H9 (cell line): Measurements from ENCODE around the gene RAB40C. TPM values are rescaled to one million over a fixed set of nuclear protein-coding genes. Genes with fewer than 3 reads are reported as not detected.

ENCODE experiments used
- DNase-seq: peaks from one replicate; pipeline ENCODE4 v3.0.0-alpha.2; 2017
- H2AFZ ChIP-seq: one replicate; pipeline ENCODE4 v1.6.1; 2013; ENCODE audit warnings: mild to moderate bottlenecking, low read length, control low read depth, moderate library complexity
- H2AK5ac ChIP-seq: 2 replicates; pipeline ENCODE4 v1.6.1; 2013; ENCODE audit warnings: low read length, control low read depth, mixed read lengths; ENCODE audit not compliant: insufficient read length
- H2BK120ac ChIP-seq: one replicate; pipeline ENCODE4 v1.6.1; 2013; ENCODE audit warnings: low read depth, mild to moderate bottlenecking, low read length, control low read depth, inconsistent platforms; ENCODE audit not compliant: poor library complexity, severe bottlenecking
- H2BK12ac ChIP-seq: 2 replicates; pipeline ENCODE4 v1.6.1; 2013; ENCODE audit warnings: low read length, control low read depth, mixed read lengths, low read depth; ENCODE audit not compliant: insufficient read length
- H2BK15ac ChIP-seq: 2 replicates; pipeline ENCODE4 v1.6.1; 2013; ENCODE audit warnings: low read depth, low read length, control low read depth
- H2BK20ac ChIP-seq: one replicate; pipeline ENCODE4 v1.6.1; 2013; ENCODE audit warnings: low read depth, mild to moderate bottlenecking, low read length, control low read depth, inconsistent platforms; ENCODE audit not compliant: poor library complexity, severe bottlenecking
- H2BK5ac ChIP-seq: 2 replicates; pipeline ENCODE4 v1.6.1; 2013; ENCODE audit warnings: low read length, control low read depth, mixed read lengths; ENCODE audit not compliant: insufficient read length
- H3K14ac ChIP-seq: 2 replicates; pipeline ENCODE4 v1.6.1; 2013; ENCODE audit warnings: low read length, control low read depth; ENCODE audit not compliant: insufficient read depth
- H3K18ac ChIP-seq: 2 replicates; pipeline ENCODE4 v1.6.1; 2013; ENCODE audit warnings: low read depth, mild to moderate bottlenecking, mixed read lengths, low read length, control low read depth; ENCODE audit not compliant: insufficient read length
- H3K23ac ChIP-seq: 2 replicates; pipeline ENCODE4 v1.6.1; 2013; ENCODE audit warnings: low read length, control low read depth, mixed read lengths, low read depth; ENCODE audit not compliant: insufficient read length
- H3K23me2 ChIP-seq: 2 replicates; pipeline ENCODE4 v1.6.1; 2013; ENCODE audit warnings: low read depth, mild to moderate bottlenecking, mixed read lengths, low read length, control low read depth; ENCODE audit not compliant: insufficient read length, poor library complexity, severe bottlenecking
- H3K27ac ChIP-seq: 2 replicates; pipeline ENCODE4 v1.5.1; 2013; ENCODE audit warnings: low read length, control low read depth, mixed read lengths, low read depth; ENCODE audit not compliant: insufficient read length
- H3K27me3 ChIP-seq: 2 replicates; pipeline ENCODE4 v1.6.1; 2013; ENCODE audit warnings: low read length, control low read depth, inconsistent platforms; ENCODE audit not compliant: insufficient read depth
- H3K4ac ChIP-seq: 2 replicates; pipeline ENCODE4 v1.6.1; 2013; ENCODE audit warnings: low read depth, mild to moderate bottlenecking, control low read depth, inconsistent platforms, low read length, moderate library complexity
- H3K4me1 ChIP-seq: 2 replicates; pipeline ENCODE4 v1.6.1; 2013; ENCODE audit warnings: low read length, control low read depth, inconsistent platforms; ENCODE audit not compliant: insufficient read depth
- H3K4me2 ChIP-seq: 2 replicates; pipeline ENCODE4 v1.6.1; 2013; ENCODE audit warnings: low read length, control low read depth, mixed read lengths; ENCODE audit not compliant: insufficient read length, insufficient read depth
- H3K56ac ChIP-seq: 2 replicates; pipeline ENCODE4 v1.6.1; 2013; ENCODE audit warnings: low read depth, mild to moderate bottlenecking, mixed read lengths, low read length, control low read depth; ENCODE audit not compliant: insufficient read length
- H3K79me1 ChIP-seq: 2 replicates; pipeline ENCODE4 v1.6.1; 2013; ENCODE audit warnings: low read depth, mild to moderate bottlenecking, moderate library complexity, low read length, control low read depth, inconsistent platforms; ENCODE audit not compliant: insufficient read depth, poor library complexity, severe bottlenecking
- H3K79me2 ChIP-seq: 2 replicates; pipeline ENCODE4 v1.6.1; 2013; ENCODE audit warnings: low read length, control low read depth, inconsistent platforms; ENCODE audit not compliant: insufficient read depth
- H3K9ac ChIP-seq: 2 replicates; pipeline ENCODE4 v1.6.1; 2013; ENCODE audit warnings: low read length, control low read depth, mixed read lengths; ENCODE audit not compliant: insufficient read length; ENCODE audit errors: extremely low read depth
- H3K9me3 ChIP-seq: one replicate; pipeline ENCODE4 v1.6.1; 2013; ENCODE audit warnings: low read depth, low read length, inconsistent platforms; ENCODE audit not compliant: control insufficient read depth
- H3T11ph ChIP-seq: one replicate; pipeline ENCODE4 v1.6.1; 2013; ENCODE audit warnings: mild to moderate bottlenecking, low read length, control low read depth, inconsistent platforms
- H4K20me1 ChIP-seq: one replicate; pipeline ENCODE4 v1.6.1; 2013; ENCODE audit not compliant: control insufficient read depth, insufficient read length, insufficient read depth
- H4K5ac ChIP-seq: 2 replicates; pipeline ENCODE4 v1.6.1; 2013; ENCODE audit warnings: low read depth, mild to moderate bottlenecking, mixed read lengths, low read length, control low read depth; ENCODE audit not compliant: insufficient read length
- H4K8ac ChIP-seq: replicated peaks from 2 replicates; pipeline ENCODE4 v1.6.1; 2013; ENCODE audit warnings: low read length, control low read depth, mixed read lengths, low read depth; ENCODE audit not compliant: insufficient read length
- H4K91ac ChIP-seq: 2 replicates; pipeline ENCODE4 v1.6.1; 2013; ENCODE audit warnings: low read depth, mild to moderate bottlenecking, moderate library complexity, mixed read lengths, low read length, control low read depth; ENCODE audit not compliant: insufficient read length
- H3K27ac Mint-ChIP-seq, 3 experiments: 2 replicates in 2 of 3; 3 replicates in 1 of 3; pipeline ENCODE4 v1.8.0; 2020 to 2021; ENCODE audit warnings: mixed read lengths in 3 of 3, mild to moderate bottlenecking in 1 of 3, moderate library complexity in 1 of 3
- H3K27me3 Mint-ChIP-seq: 2 replicates; pipeline ENCODE4 v1.8.0; 2021; ENCODE audit warnings: low read depth, mild to moderate bottlenecking, moderate library complexity, mixed read lengths
- H3K36me3 Mint-ChIP-seq, 3 experiments: 2 replicates in 2 of 3; 3 replicates in 1 of 3; pipeline ENCODE4 v1.8.0; 2020 to 2021; ENCODE audit warnings: low read depth in 3 of 3, mixed read lengths in 3 of 3; ENCODE audit not compliant: insufficient read depth in 1 of 3
- H3K4me1 Mint-ChIP-seq, 2 experiments: 2 replicates each; pipeline ENCODE4 v1.8.0; 2020; ENCODE audit warnings: mixed read lengths in 2 of 2
- H3K4me3 Mint-ChIP-seq, 2 experiments: 2 replicates in 1 of 2; 3 replicates in 1 of 2; pipeline ENCODE4 v1.8.0; 2020 to 2021; ENCODE audit warnings: mild to moderate bottlenecking in 2 of 2, mixed read lengths in 2 of 2, moderate library complexity in 1 of 2
- H3K9me3 Mint-ChIP-seq, 2 experiments: 2 replicates in 1 of 2; 3 replicates in 1 of 2; pipeline ENCODE4 v1.8.0; 2020; ENCODE audit warnings: mild to moderate bottlenecking in 2 of 2, mixed read lengths in 2 of 2, moderate library complexity in 1 of 2
- CTCF ChIP-seq: fragments of 200-600 bp; sonication (generic); conservative IDR thresholded peaks from 3 replicates; pipeline ENCODE4 v1.8.0; 2021; ENCODE audit warnings: antibody characterized with exemption, mild to moderate bottlenecking
- WGBS: extraction: QIAGEN DNeasy Blood & Tissue Kit; methylation state at CpG from one replicate; pipeline ENCODE4 v1.1.7; 2013; ENCODE audit warnings: missing lambda C conversion rate, low lambda C conversion rate, mixed read lengths; ENCODE audit not compliant: insufficient read length; ENCODE audit errors: extremely low coverage; 5-methylcytosine and 5-hydroxymethylcytosine counted together
- total RNA-seq: library from RNA; stranded (reverse); gene quantifications from 2 replicates; pipeline ENCODE4 v1.2.1, GENCODE V29; 2021

Gene RAB40C
- total RNA-seq, 1 experiment from 2014 or later: 19.1 TPM

GRCh38 chr16:595094-595528 is 5.2 kb downstream of the RAB40C start:
- Histone ChIP-seq H3T11ph (no peak overlapping the region), H3K18ac (no peak overlapping the region), H3K4me1 (no peaks in the 10 kb centered on the region), H2BK120ac (no peak overlapping the region), H3K27me3 (no peaks in the 10 kb centered on the region; the same call in 1 of the 2 replicates), H3K4ac (no peak overlapping the region), H3K79me1 (peaks cover 3% of the 10 kb centered on the region), H4K91ac (no peak overlapping the region), H2BK20ac (no peak overlapping the region), H4K8ac (no peak overlapping the region), H3K4me2 (no peak overlapping the region), H3K9me3 (no peaks in the 10 kb centered on the region), H3K14ac (no peak overlapping the region), H3K9ac (no peak overlapping the region), H3K27ac (no peak overlapping the region), H3K23ac (no peak overlapping the region), H4K5ac (no peak overlapping the region), H3K79me2 (no peaks in the 10 kb centered on the region; the same call in 1 of the 2 replicates), H2BK12ac (no peak overlapping the region), H2AFZ (no peak overlapping the region), H2BK15ac (no peak overlapping the region), H4K20me1 (no peaks in the 10 kb centered on the region), H2BK5ac (no peak overlapping the region), H2AK5ac (no peak overlapping the region), H3K56ac (no peak overlapping the region), H3K23me2 (no peaks in the 10 kb centered on the region)
- Mint-ChIP-seq H3K4me3 (no peak overlapping the region), H3K27ac (no peak overlapping the region), H3K4me1 (peaks cover 10% of the 10 kb centered on the region in 2 experiments), H3K27me3 (peaks cover 26% of the 10 kb centered on the region), H3K36me3 (peaks cover 9 to 28% (median 27%) of the 10 kb centered on the region in 3 experiments; a peak in 6 of 7 replicates), H3K9me3 (peaks cover 0 to 3% of the 10 kb centered on the region in 2 experiments; a peak in 1 of 5 replicates)
- no peak for DNase-seq
- WGBS: no CpG with 5 or more reads among the region's 18 CpGs
- TF ChIP-seq CTCF: no peak
